Stimulated activated CD4-positive, alpha-beta T cell treated with anti-CD3 and anti-CD28 coated beads, Interleukin-2, amount 100 ng/mL, for 24 hours (primary cell): Measurements from ENCODE around the gene AARS1.
"Not testable (repeated sequence)": the region's sequence is repeated elsewhere in the genome, so short reads cannot be mapped to it uniquely, and the experiment has no call there.

ENCODE experiments used
- DNase-seq, 2 donors: peaks; one replicate each; pipeline ENCODE4 v3.0.0-alpha.2; 2020

The AARS1 gene

DNA sequence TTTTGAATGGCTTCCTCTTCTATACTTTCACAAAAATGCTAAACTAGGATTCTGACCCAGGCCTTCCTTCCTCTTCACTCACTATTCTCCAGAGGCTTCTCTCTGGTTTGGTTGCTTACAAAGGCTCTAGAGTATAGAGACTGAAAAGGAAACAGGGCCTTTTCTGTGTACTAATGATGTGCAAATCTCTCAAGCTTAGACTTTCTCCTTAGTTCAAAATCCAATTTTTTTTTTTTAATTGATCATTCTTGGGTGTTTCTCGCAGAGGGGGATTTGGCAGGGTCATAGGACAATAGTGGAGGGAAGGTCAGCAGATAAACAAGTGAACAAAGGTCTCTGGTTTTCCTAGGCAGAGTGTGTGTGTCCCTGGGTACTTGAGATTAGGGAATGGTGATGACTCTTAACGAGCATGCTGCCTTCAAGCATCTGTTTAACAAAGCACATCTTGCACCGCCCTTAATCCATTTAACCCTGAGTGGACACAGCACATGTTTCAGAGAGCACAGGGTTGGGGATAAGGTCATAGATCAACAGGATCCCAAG lies 65.3 kb downstream of the AARS1 start:
- DNase-seq, result not testable (repeated sequence)

DNA sequence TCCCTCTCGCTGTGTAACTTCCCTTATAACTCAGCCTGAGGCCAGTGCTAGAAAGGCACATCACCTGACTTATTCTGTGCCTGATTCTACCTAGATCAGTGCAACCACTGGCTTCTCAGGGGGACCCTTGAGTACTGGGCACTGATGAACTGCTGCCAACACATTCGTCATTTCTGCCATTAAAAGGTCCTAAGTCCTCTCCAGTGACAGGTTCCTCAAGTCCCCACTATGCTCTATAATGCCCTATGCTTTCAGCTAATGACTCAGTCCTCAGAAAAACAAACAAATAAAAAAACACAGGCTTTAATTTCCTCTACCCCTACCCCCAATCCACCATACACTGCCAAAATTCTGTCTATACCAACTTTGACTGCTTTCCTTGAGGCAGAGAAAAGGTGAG lies 66.1 kb downstream of the AARS1 start:
- DNase-seq, result not testable (repeated sequence)

- DNase-seq, result not testable (repeated sequence)
Measured at GRCh38 chr16:70222574-70222973, 66.7 kb downstream of the AARS1 start.

GRCh38 chr16:70218586-70218985 lies 70.7 kb downstream of the AARS1 start:
- DNase-seq, result not testable (repeated sequence)

DNA sequence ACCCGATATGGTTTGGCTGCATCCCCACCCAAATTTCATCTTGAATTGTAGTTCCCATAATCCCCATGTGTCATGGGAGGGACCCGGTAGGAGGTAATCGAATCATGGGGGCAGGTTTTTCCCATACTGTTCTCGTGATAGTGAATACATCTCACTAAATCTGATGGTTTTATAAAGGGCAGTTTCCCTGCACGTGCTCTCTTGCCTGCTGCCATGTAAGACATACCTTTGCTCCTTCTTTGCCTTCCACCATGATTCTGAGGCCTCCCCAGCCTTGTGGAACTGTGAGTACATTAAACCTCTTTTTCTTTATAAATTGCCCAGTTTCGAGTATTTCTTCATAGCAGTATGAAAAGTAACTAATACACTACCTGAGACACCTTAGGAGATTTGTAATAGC lies 82.9 kb downstream of the AARS1 start:
- not testable (repeated sequence) for DNase-seq

- DNase-seq, result not testable (repeated sequence)
Measured at GRCh38 chr16:70204668-70205405, 84.5 kb downstream of the AARS1 start.

- not testable (repeated sequence) for DNase-seq
Measured at GRCh38 chr16:70204010-70204409, 85.3 kb downstream of the AARS1 start.

DNA sequence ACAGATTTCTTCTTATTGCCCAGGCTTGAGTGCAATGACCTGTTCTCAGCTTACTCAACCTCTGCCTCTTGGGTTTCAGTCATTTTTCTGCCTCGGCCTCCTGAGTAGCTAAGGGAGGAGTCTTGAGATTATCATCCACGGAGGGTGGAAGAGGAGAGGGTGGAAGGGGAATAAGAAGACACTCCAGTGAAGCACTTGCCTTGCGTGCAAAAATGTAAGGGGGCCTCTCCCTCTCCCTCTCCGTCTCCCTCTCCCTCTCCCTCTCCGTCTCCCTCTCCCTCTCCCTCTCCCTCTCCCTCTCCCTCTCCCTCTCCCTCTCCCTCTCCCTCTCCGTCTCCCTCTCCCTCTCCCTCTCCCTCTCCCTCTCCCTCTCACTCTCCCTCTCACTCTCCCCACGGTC lies 85.8 kb downstream of the AARS1 start:
- DNase-seq, result not testable (repeated sequence)
